OCI-M2 (cell line): ENCODE measurements around the gene CARHSP1.
"Not testable (repeated sequence)": the region's sequence is repeated elsewhere in the genome, so short reads cannot be mapped to it uniquely, and the experiment has no call there.

Experiments
- DNase-seq: peaks from one replicate; lab custom pipeline; 2025; ENCODE audit not compliant: unreplicated experiment; lab: John Stamatoyannopoulos, UW

Gene CARHSP1

GRCh38 chr16:8893976-8894690, 25.3 kb upstream of the CARHSP1 start:
- DNase-seq: no peak

- no peak for DNase-seq
Measured at GRCh38 chr16:8893426-8893825, 24.6 kb upstream of the CARHSP1 start.

- no peak for DNase-seq
Measured at GRCh38 chr16:8892101-8892575, 23.3 kb upstream of the CARHSP1 start.

GRCh38 chr16:8890549-8890921, 21.7 kb upstream of the CARHSP1 start:
- no peak for DNase-seq

GRCh38 chr16:8889893-8890548, 21.2 kb upstream of the CARHSP1 start:
- DNase-seq: no peak

GRCh38 chr16:8888951-8889892, 20.4 kb upstream of the CARHSP1 start:
- DNase-seq: no peak

GRCh38 chr16:8887952-8888560, 19.2 kb upstream of the CARHSP1 start:
- no peak for DNase-seq

GRCh38 chr16:8887431-8887765, 18.6 kb upstream of the CARHSP1 start:
- DNase-seq: no peak

GRCh38 chr16:8886593-8887430, 18.0 kb upstream of the CARHSP1 start:
- DNase-seq: no peak

GRCh38 chr16:8885674-8886592, 17.1 kb upstream of the CARHSP1 start:
- DNase-seq: no peak

GRCh38 chr16:8882725-8883377, 14.0 kb upstream of the CARHSP1 start:
- DNase-seq: no peak

- DNase-seq: no peak
Measured at GRCh38 chr16:8882041-8882617, 13.3 kb upstream of the CARHSP1 start, which contains the start of gene LITAFD. Gene LITAFD, plus strand, starts transcription at chr16:8882351. Its CDS starts 2,005 bp downstream, at chr16:8884356.

GRCh38 chr16:8880839-8881510, 12.2 kb upstream of the CARHSP1 start:
- no peak for DNase-seq

GRCh38 chr16:8878523-8878911, 9.7 kb upstream of the CARHSP1 start:
- DNase-seq: no peak

- no peak for DNase-seq
Measured at GRCh38 chr16:8877894-8878522, 9.2 kb upstream of the CARHSP1 start.

GRCh38 chr16:8875317-8875716, 6.5 kb upstream of the CARHSP1 start:
- not testable (repeated sequence) for DNase-seq

GRCh38 chr16:8874388-8874787, 5.6 kb upstream of the CARHSP1 start:
- DNase-seq: no peak
